ENCODE measurements around the gene DGCR8. TPM values are rescaled to one million over a fixed set of nuclear protein-coding genes. Genes with fewer than 3 reads are reported as not detected.

Gene DGCR8
- total and polyA plus RNA-seq, 2 of the 4 experiments (the other 2 are of a cell fraction) = 16.7 to 25.3 TPM

GRCh38 chr22:20116376-20116950, 36.4 kb downstream of the DGCR8 start:
- Histone ChIP-seq H2AK9ac (replicated peaks; ENCODE audit: low read depth, low read length, poor library complexity) (peak overlapping the region; percentile 97), H4K8ac (ENCODE audit: low read depth in 2 of 2, low read length in 2 of 2) (peak overlapping the region; percentile 44 to 63), H3K4me2 (ENCODE audit: low read depth, low read length) (peak overlapping the region; percentile 84), H2BK20ac (ENCODE audit: low read depth, low read length) (no peak overlapping the region), H3K36me3 (ENCODE audit: control insufficient read depth, insufficient read depth, low read length) (peaks cover 57% of the 10 kb centered on the region), H3K9me3 (ENCODE audit: control insufficient read depth, insufficient read depth, low read length) (no peaks in the 10 kb centered on the region), H3K18ac (ENCODE audit: low read depth, low read length) (0 out of 2 replicates have a peak overlapping the region, but pooled peaks have one; percentile 6), H3K4ac (ENCODE audit: low read depth, low read length) (peak overlapping the region; percentile 90), H3K27me3 (ENCODE audit: control insufficient read depth, insufficient read depth, low read length) (no peaks in the 10 kb centered on the region), H3K9me1 (ENCODE audit: insufficient read depth, low read length) (no peaks in the 10 kb centered on the region; the same call in 1 of the 2 replicates), H3K56ac (ENCODE audit: extremely low read depth, insufficient read depth, low read length) (peak overlapping the region; percentile 37), H3K79me1 (ENCODE audit: low read depth in 1 of 2, low read length in 2 of 2) (peaks cover 12 to 42% of the 10 kb centered on the region in 2 experiments), H4K20me1 (ENCODE audit: insufficient read depth, low read length) (peaks cover 18% of the 10 kb centered on the region), H2BK5ac (ENCODE audit: low read depth, low read length, poor library complexity, severe bottlenecking) (peak overlapping the region; percentile 59), H4K91ac (ENCODE audit: insufficient read depth, low read depth, low read length) (peak overlapping the region; percentile 70), H2BK120ac (ENCODE audit: low read depth, low read length) (peak overlapping the region; percentile 38; the same call in 1 of the 2 replicates), H4K5ac (ENCODE audit: low read depth, low read length) (peak overlapping the region; percentile 76), H2AFZ (replicated peaks; ENCODE audit: low read length, poor library complexity) (peak overlapping the region; percentile 91), H3K27ac (ENCODE audit: insufficient read depth, low read length) (peak overlapping the region; percentile 75), H2BK15ac (ENCODE audit: low read depth, low read length) (no peak overlapping the region), H3K4me3 (ENCODE audit: insufficient read depth, low read depth, low read length) (peak overlapping the region; percentile 92), H3K14ac (replicated peaks; ENCODE audit: low read depth, low read length) (peak overlapping the region; percentile 86), H3K4me1 (ENCODE audit: control insufficient read depth, insufficient read depth, low read length) (peaks cover 6% of the 10 kb centered on the region), H2AK5ac (ENCODE audit: low read depth, low read length) (peak overlapping the region; percentile 87), H3K23ac (ENCODE audit: low read depth, low read length) (peak overlapping the region; percentile 62; the same call in 1 of the 2 replicates), H3K9ac (ENCODE audit: low read depth, low read length) (peak overlapping the region; percentile 88)
- dilution Hi-C loops (cut with HindIII; ENCODE audit: low sequenced_read_pairs, unreplicated experiment) = no loop called here
- ChIA-PET POLR2A (ENCODE audit: unreplicated experiment) (no interaction called here), CTCF (no interaction called here)
- BruUV-seq (replicated peaks) = TSS peak; percentile 66
- DNase-seq (no peak), ATAC-seq (ENCODE audit: low read depth) (no peak)
- TF ChIP-seq RAD21 (IDR thresholded peaks at IDR 0.05; ENCODE audit: low read length) (no peak), USF2 (IDR thresholded peaks at IDR 0.05; ENCODE audit: low read depth, low read length) (no peak), FOS (IDR thresholded peaks at IDR 0.05; ENCODE audit: low read depth, low read length) (no peak), SMC3 (IDR thresholded peaks at IDR 0.05; ENCODE audit: low read depth, low read length) (no peak), RFX5 (IDR thresholded peaks at IDR 0.05; ENCODE audit: low read depth, low read length) (no peak), CHD1 (IDR thresholded peaks at IDR 0.05; ENCODE audit: low read depth, low read length) (no peak), NFE2L2 (IDR thresholded peaks at IDR 0.05; ENCODE audit: low read depth, low read length) (no peak), CEBPB (IDR thresholded peaks at IDR 0.05; ENCODE audit: low read depth, low read length) (no peak), MAFK (IDR thresholded peaks at IDR 0.05; ENCODE audit: low read depth, low read length) (no peak), ELK1 (IDR thresholded peaks at IDR 0.05; ENCODE audit: borderline replicate concordance, low read depth, low read length) (no peak), RCOR1 (IDR thresholded peaks at IDR 0.05; ENCODE audit: insufficient replicate concordance, low read length) (no peak), MAZ (IDR thresholded peaks at IDR 0.05; ENCODE audit: borderline replicate concordance, low read depth, low read length) (no peak), POLR2A (IDR thresholded peaks at IDR 0.05; ENCODE audit: low read depth, low read length) (no peak), MXI1 (IDR thresholded peaks at IDR 0.05; ENCODE audit: borderline replicate concordance, low read depth, low read length) (no peak), BHLHE40 (IDR thresholded peaks at IDR 0.05; ENCODE audit: low read depth, low read length) (no peak), CTCF (conservative IDR thresholded peaks at IDR 0.05; ENCODE audit: low read depth, low read length) (no peak)
- in situ Hi-C loops (cut with MboI; ENCODE audit: low sequenced_read_pairs) = no loop called here
- 1% methylated on average over 12 of the region's 27 CpGs; no CpG with 5 or more reads in 1 of the 2 experiments for WGBS, 2 experiments (ENCODE audit: extremely low coverage in 2 of 2, insufficient read length in 1 of 2)
- intact Hi-C loops (cut with micrococcal nuclease) = no loop called here
